HCT116 (cell line): Measurements from ENCODE around the gene CLCN4. TPM values are rescaled to one million over a fixed set of nuclear protein-coding genes. Genes with fewer than 3 reads are reported as not detected.

Source experiments
- ATAC-seq: fragments of 200-7000 bp; cut with Tn5 transposase; 2 replicates; pipeline ENCODE4 v1.9.1; 2020; ENCODE audit warnings: mild to moderate bottlenecking, moderate library complexity
- BruUV-seq: library from RNA; stranded (reverse); fragments of 400-500 nt; replicated peaks from 2 replicates; lab custom pipeline; 2021; lab: Mats Ljungman, UMichigan
- CTCF ChIA-PET: fragments of 300-600 bp; sonication (Branson Sonifier 250); formaldehyde crosslinking; loops from one replicate; lab custom pipeline; 2021; ENCODE audit warnings: antibody characterized with exemption; lab: Charles Lee
- POLR2A ChIA-PET: fragments of 300-600, 350-600 bp; sonication (Branson Sonifier 250); formaldehyde crosslinking; loops from one replicate; lab custom pipeline; 2021; ENCODE audit warnings: antibody characterized with exemption; lab: Charles Lee
- RAD21 ChIA-PET, 2 experiments: fragments of 300-600 bp; sonication (Branson Sonifier 250); formaldehyde crosslinking; loops; one replicate each; lab custom pipeline; 2023; ENCODE audit warnings: low total read pairs in 2 of 2; ENCODE audit not compliant: uncharacterized antibody in 2 of 2, unreplicated experiment in 2 of 2, low non-redundant PET in 1 of 2; lab: Charles Lee
- DNase-seq: peaks from one replicate; pipeline ENCODE4 v3.0.0-alpha.2; 2010; ENCODE audit warnings: low read depth, low spot score
- H2AFZ ChIP-seq: fragments of 200-600 bp; shearing (Covaris generic), sonication (generic); 2 replicates; pipeline ENCODE4 v1.6.1; 2017; ENCODE audit warnings: low read depth, mixed run types, mixed read lengths, antibody characterized with exemption, low read length; ENCODE audit not compliant: poor library complexity, severe bottlenecking
- H3K27ac ChIP-seq: 2 replicates; pipeline ENCODE4 v1.5.1; 2012; ENCODE audit warnings: low read depth, low read length
- H3K27me3 ChIP-seq: fragments of 200-600 bp; sonication (generic); 2 replicates; pipeline ENCODE4 v1.6.1; 2016; ENCODE audit warnings: mixed run types, low read length, mixed read lengths; ENCODE audit not compliant: insufficient read depth
- H3K36me3 ChIP-seq, 2 experiments: fragments of 200-500 bp in 1 of 2; fragments of 200-600 bp in 1 of 2; sonication (Bioruptor generic) in 1 of 2; sonication (generic) in 1 of 2; 2 replicates each; pipeline versions ENCODE4 v1.5.1 to v1.6.1; 2014 to 2016; ENCODE audit warnings: low read length in 2 of 2, inconsistent platforms in 1 of 2, mixed read lengths in 1 of 2, mixed run types in 1 of 2; ENCODE audit not compliant: insufficient read depth in 2 of 2, control insufficient read depth in 1 of 2
- H3K4me1 ChIP-seq, 2 experiments: fragments of 200-600 bp in 1 of 2; sonication (generic) in 1 of 2; 2 replicates each; pipeline versions ENCODE4 v1.5.1 to v1.6.1; 2012 to 2017; ENCODE audit warnings: low read length in 2 of 2, inconsistent platforms in 1 of 2, mild to moderate bottlenecking in 1 of 2, mixed read lengths in 1 of 2, mixed run types in 1 of 2, moderate library complexity in 1 of 2; ENCODE audit not compliant: insufficient read depth in 2 of 2, control insufficient read depth in 1 of 2
- H3K4me2 ChIP-seq: fragments of 200-600 bp; sonication (generic); 2 replicates; pipeline ENCODE4 v1.6.1; 2017; ENCODE audit warnings: mixed run types, low read length, mixed read lengths
- H3K4me3 ChIP-seq, 2 experiments: fragments of 200-600 bp in 1 of 2; sonication (generic) in 1 of 2; replicated peaks in 1 of 2; 2 replicates each; pipeline ENCODE4 v1.5.1; 2011 to 2016; ENCODE audit warnings: low read length in 2 of 2, control low read depth in 1 of 2, low read depth in 1 of 2, mild to moderate bottlenecking in 1 of 2, mixed read lengths in 1 of 2, mixed run types in 1 of 2
- H3K79me2 ChIP-seq: fragments of 200-600 bp; sonication (generic); 2 replicates; pipeline ENCODE4 v1.6.1; 2017; ENCODE audit warnings: mild to moderate bottlenecking, mixed run types, low read length, moderate library complexity, mixed read lengths; ENCODE audit not compliant: insufficient read depth
- H3K9ac ChIP-seq: fragments of 200-600 bp; sonication (generic); 2 replicates; pipeline ENCODE4 v1.6.1; 2016; ENCODE audit warnings: low read length, mixed read lengths
- H3K9me2 ChIP-seq: fragments of 200-600 bp; sonication (generic), shearing (Covaris generic); 2 replicates; pipeline ENCODE4 v1.6.1; 2017; ENCODE audit warnings: mixed run types, mild to moderate bottlenecking, moderate library complexity; ENCODE audit not compliant: insufficient read depth
- H3K9me3 ChIP-seq, 2 experiments: fragments of 200-500 bp in 1 of 2; fragments of 200-600 bp in 1 of 2; sonication (Bioruptor generic) in 1 of 2; sonication (generic) in 1 of 2; 2 replicates each; pipeline ENCODE4 v1.6.1; 2014 to 2017; ENCODE audit warnings: low read length in 2 of 2, mixed read lengths in 2 of 2, inconsistent platforms in 1 of 2, low read depth in 1 of 2, mild to moderate bottlenecking in 1 of 2, mixed run types in 1 of 2, moderate library complexity in 1 of 2; ENCODE audit not compliant: control insufficient read depth in 1 of 2, insufficient read depth in 1 of 2
- H4K20me1 ChIP-seq: fragments of 200-600 bp; sonication (generic), shearing (Covaris generic); 2 replicates; pipeline ENCODE4 v1.6.1; 2017; ENCODE audit warnings: mixed run types, mild to moderate bottlenecking, moderate library complexity; ENCODE audit not compliant: insufficient read depth
- ATF3 ChIP-seq: IDR thresholded peaks from 2 replicates; pipeline ENCODE4 v1.6.1; 2012
- CBX3 ChIP-seq: IDR thresholded peaks from 2 replicates; pipeline ENCODE4 v1.6.1; 2012; ENCODE audit warnings: low read depth
- CTCF ChIP-seq, 3 experiments: fragments of 200-600 bp in 1 of 3; sonication (generic) in 1 of 3; IDR thresholded peaks in 2 of 3; conservative IDR thresholded peaks in 1 of 3; 2 replicates each; pipeline ENCODE4 v1.5.1; 2012 to 2017; ENCODE audit warnings: low read depth in 2 of 3, low read length in 2 of 3, antibody characterized with exemption in 1 of 3, borderline replicate concordance in 1 of 3, control low read depth in 1 of 3, mild to moderate bottlenecking in 1 of 3, mixed read lengths in 1 of 3, mixed run types in 1 of 3, moderate library complexity in 1 of 3; ENCODE audit not compliant: insufficient read depth in 1 of 3
- EGR1 ChIP-seq: IDR thresholded peaks from 2 replicates; pipeline ENCODE4 v1.6.1; 2012; ENCODE audit warnings: low read depth
- EZH2 ChIP-seq: fragments of 200-600 bp; sonication (generic); IDR thresholded peaks from 2 replicates; pipeline ENCODE4 v1.6.1; 2017; ENCODE audit warnings: antibody characterized with exemption, mixed run types
- EZH2phosphoT487 ChIP-seq: fragments of 200-600 bp; IDR thresholded peaks from 2 replicates; pipeline ENCODE4 v1.6.1; 2018; ENCODE audit warnings: antibody characterized with exemption, borderline replicate concordance
- FOSL1 ChIP-seq: IDR thresholded peaks from 2 replicates; pipeline ENCODE4 v1.6.1; 2012; ENCODE audit warnings: low read depth
- JUND ChIP-seq: IDR thresholded peaks from 2 replicates; pipeline ENCODE4 v1.6.1; 2012
- MAX ChIP-seq: IDR thresholded peaks from 2 replicates; pipeline ENCODE4 v1.6.1; 2012
- POLR2AphosphoS5 ChIP-seq: IDR thresholded peaks from 2 replicates; pipeline ENCODE4 v1.6.1; 2011; ENCODE audit warnings: mild to moderate bottlenecking, low read depth, low read length, moderate library complexity
- SP1 ChIP-seq: IDR thresholded peaks from 2 replicates; pipeline ENCODE4 v1.6.1; 2012; ENCODE audit warnings: low read depth
- TCF7L2 ChIP-seq: IDR thresholded peaks from 2 replicates; pipeline ENCODE4 v1.7.0; 2011; ENCODE audit warnings: borderline replicate concordance, inconsistent platforms; ENCODE audit not compliant: insufficient read depth, insufficient read length; ENCODE audit errors: extremely low read depth
- YY1 ChIP-seq: IDR thresholded peaks from 2 replicates; pipeline ENCODE4 v1.6.1; 2011; ENCODE audit warnings: low read length, low read depth, moderate library complexity, mild to moderate bottlenecking; ENCODE audit not compliant: insufficient replicate concordance; ENCODE audit errors: extremely low read depth
- ZBTB33 ChIP-seq: IDR thresholded peaks from 2 replicates; pipeline ENCODE4 v1.6.1; 2011; ENCODE audit warnings: mild to moderate bottlenecking, low read length, moderate library complexity; ENCODE audit not compliant: insufficient replicate concordance; ENCODE audit errors: extremely low read depth
- ZFX ChIP-seq: fragments of 450-650 bp; IDR thresholded peaks from 2 replicates; pipeline ENCODE4 v1.6.1; 2017
- intact Hi-C: fragments of 100-400 bp; cut with micrococcal nuclease; formaldehyde crosslinking; loops from 2 replicates; pipeline ENCODE4 v1.10.0; 2022
- total RNA-seq: library from RNA; stranded (reverse); gene quantifications from one replicate; pipeline ENCODE4 v1.2.1, GENCODE V29; 2021; ENCODE audit not compliant: unreplicated experiment

Gene CLCN4
- total RNA-seq, 1 experiment from 2014 or later = 3.1 TPM

- no peaks in the 10 kb centered on the region for H4K20me1 ChIP-seq
- BruUV-seq = no TSS peak
- ChIA-PET RAD21 (no interaction called here), POLR2A (no interaction called here), CTCF (no interaction called here)
- no peak for DNase-seq
- H3K4me2 ChIP-seq = no peak overlapping the region
- H3K79me2 ChIP-seq = no peaks in the 10 kb centered on the region
- H3K9ac ChIP-seq = no peak overlapping the region
- H3K27ac ChIP-seq = no peak overlapping the region
- TF ChIP-seq EZH2 (no peak), SP1 (no peak), EZH2phosphoT487 (no peak), JUND (no peak), CBX3 (no peak), TCF7L2 (no peak), CTCF (IDR thresholded peaks at IDR 0.05 in 2 of 3, conservative IDR thresholded peaks at IDR 0.05 in 1 of 3; ENCODE audit: borderline replicate concordance in 1 of 3, insufficient read depth in 1 of 3, low read depth in 2 of 3, low read length in 2 of 3) (no peak), ZFX (no peak), MAX (no peak), YY1 (no peak), ATF3 (no peak), POLR2AphosphoS5 (no peak), ZBTB33 (no peak), EGR1 (no peak), FOSL1 (no peak)
- no peaks in the 10 kb centered on the region for H3K9me3 ChIP-seq
- intact Hi-C loops = no loop called here
- ATAC-seq = no peak
- H2AFZ ChIP-seq = no peak overlapping the region
- H3K4me1 ChIP-seq = no peaks in the 10 kb centered on the region
- no peaks in the 10 kb centered on the region for H3K36me3 ChIP-seq
- no peaks in the 10 kb centered on the region for H3K27me3 ChIP-seq
- H3K9me2 ChIP-seq = no peaks in the 10 kb centered on the region
- H3K4me3 ChIP-seq = no peak overlapping the region
Measured at GRCh38 chrX:10213716-10214115, 56.9 kb downstream of the CLCN4 start.
